Measurements from ENCODE around the gene TPP1. TPM values are rescaled to one million over a fixed set of nuclear protein-coding genes. Genes with fewer than 3 reads are reported as not detected.

The TPP1 gene
- polyA plus RNA-seq, 3 donors: 218 to 359 (median 271) TPM

DNA sequence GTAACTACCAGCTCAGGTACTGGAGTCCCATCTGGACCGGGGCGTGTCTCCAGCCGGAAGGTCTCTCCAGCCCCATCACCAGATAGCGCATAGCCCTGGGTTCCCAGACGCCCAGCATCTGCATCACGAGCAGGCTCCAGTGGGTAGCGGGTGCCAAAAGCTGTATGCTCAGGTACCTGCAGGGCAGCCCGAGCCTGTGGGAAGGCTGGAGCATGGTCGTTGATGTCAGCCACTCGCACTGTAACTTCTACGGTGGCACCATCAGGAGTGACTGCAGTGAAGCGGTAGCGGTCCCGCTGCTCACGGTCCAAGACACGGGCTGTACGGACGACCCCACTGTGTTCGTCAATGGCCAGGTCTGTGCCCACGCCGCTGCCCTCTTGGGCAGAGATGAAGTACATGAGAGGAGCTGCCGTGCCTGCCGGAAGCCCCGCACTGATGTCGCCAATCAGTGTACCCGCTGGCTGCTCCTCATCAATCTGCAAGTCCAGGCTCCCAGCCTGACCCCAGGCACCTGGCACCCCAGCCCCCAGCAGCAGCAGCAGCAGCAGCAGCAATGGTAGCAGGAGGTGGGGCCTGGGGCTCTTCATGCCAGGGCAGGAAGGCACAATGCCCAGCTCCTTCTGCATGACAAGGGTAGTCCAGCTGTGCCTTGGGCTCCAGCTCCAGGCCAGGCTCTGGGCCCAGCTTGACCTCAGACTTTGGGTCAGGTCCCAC lies 21.9 kb upstream of the TPP1 start:
- Histone ChIP-seq H3K4me1 (ENCODE audit: control insufficient read depth in 1 of 2, insufficient read depth in 2 of 2, low read length in 2 of 2) (peaks cover 18 to 24% of the 10 kb centered on the region in 2 donors), H2AFZ (ENCODE audit: insufficient read depth, low read depth, low read length, poor library complexity, severe bottlenecking) (no peak overlapping the region), H4K20me1 (ENCODE audit: insufficient read depth, low read length) (no peaks in the 10 kb centered on the region), H3K27me3 (ENCODE audit: control insufficient read depth in 2 of 2, insufficient read depth in 2 of 2, low read length in 2 of 2) (no peaks in the 10 kb centered on the region), H3K36me3 (replicated peaks in 1 of 2; ENCODE audit: control insufficient read depth in 1 of 2, insufficient read depth in 2 of 2, low read length in 2 of 2) (no peaks in the 10 kb centered on the region), H3K9me3 (replicated peaks in 1 of 2; ENCODE audit: control insufficient read depth in 1 of 2, insufficient read depth in 1 of 2, low read length in 2 of 2) (no peaks in the 10 kb centered on the region), H3K4me2 (replicated peaks; ENCODE audit: extremely low read depth, low read length, poor library complexity, severe bottlenecking) (no peak overlapping the region), H3K27ac (ENCODE audit: low read depth in 1 of 2, low read length in 2 of 2) (no peak overlapping the region), H3K9ac (ENCODE audit: insufficient read depth, low read length, poor library complexity, severe bottlenecking) (no peak overlapping the region), H3K4me3 (replicated peaks in 1 of 3; ENCODE audit: low read depth in 2 of 3, low read length in 3 of 3) (no peak overlapping the region), H3K79me2 (ENCODE audit: insufficient read depth, low read length) (no peaks in the 10 kb centered on the region)
- no peak overlapping the region for H3K4me3 Mint-ChIP-seq
- intact Hi-C loops (cut with micrococcal nuclease): no loop called here
- no peak overlapping the region for H3K27ac Mint-ChIP-seq
- H3K36me3 Mint-ChIP-seq: no peaks in the 10 kb centered on the region
- no peak for DNase-seq
- H3K27me3 Mint-ChIP-seq (ENCODE audit: low read depth in 3 of 3): peaks cover 0 to 2% (median 0%) of the 10 kb centered on the region in 3 donors
- TF ChIP-seq, protein P1, sequence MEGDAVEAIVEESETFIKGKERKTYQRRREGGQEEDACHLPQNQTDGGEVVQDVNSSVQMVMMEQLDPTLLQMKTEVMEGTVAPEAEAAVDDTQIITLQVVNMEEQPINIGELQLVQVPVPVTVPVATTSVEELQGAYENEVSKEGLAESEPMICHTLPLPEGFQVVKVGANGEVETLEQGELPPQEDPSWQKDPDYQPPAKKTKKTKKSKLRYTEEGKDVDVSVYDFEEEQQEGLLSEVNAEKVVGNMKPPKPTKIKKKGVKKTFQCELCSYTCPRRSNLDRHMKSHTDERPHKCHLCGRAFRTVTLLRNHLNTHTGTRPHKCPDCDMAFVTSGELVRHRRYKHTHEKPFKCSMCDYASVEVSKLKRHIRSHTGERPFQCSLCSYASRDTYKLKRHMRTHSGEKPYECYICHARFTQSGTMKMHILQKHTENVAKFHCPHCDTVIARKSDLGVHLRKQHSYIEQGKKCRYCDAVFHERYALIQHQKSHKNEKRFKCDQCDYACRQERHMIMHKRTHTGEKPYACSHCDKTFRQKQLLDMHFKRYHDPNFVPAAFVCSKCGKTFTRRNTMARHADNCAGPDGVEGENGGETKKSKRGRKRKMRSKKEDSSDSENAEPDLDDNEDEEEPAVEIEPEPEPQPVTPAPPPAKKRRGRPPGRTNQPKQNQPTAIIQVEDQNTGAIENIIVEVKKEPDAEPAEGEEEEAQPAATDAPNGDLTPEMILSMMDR (IDR thresholded peaks at IDR 0.05): no peak
- WGBS (ENCODE audit: insufficient coverage): 98% methylated on average over 26 of the region's 26 CpGs
- no peaks in the 10 kb centered on the region for H3K9me3 Mint-ChIP-seq
- no peaks in the 10 kb centered on the region for H3K4me1 Mint-ChIP-seq

DNA sequence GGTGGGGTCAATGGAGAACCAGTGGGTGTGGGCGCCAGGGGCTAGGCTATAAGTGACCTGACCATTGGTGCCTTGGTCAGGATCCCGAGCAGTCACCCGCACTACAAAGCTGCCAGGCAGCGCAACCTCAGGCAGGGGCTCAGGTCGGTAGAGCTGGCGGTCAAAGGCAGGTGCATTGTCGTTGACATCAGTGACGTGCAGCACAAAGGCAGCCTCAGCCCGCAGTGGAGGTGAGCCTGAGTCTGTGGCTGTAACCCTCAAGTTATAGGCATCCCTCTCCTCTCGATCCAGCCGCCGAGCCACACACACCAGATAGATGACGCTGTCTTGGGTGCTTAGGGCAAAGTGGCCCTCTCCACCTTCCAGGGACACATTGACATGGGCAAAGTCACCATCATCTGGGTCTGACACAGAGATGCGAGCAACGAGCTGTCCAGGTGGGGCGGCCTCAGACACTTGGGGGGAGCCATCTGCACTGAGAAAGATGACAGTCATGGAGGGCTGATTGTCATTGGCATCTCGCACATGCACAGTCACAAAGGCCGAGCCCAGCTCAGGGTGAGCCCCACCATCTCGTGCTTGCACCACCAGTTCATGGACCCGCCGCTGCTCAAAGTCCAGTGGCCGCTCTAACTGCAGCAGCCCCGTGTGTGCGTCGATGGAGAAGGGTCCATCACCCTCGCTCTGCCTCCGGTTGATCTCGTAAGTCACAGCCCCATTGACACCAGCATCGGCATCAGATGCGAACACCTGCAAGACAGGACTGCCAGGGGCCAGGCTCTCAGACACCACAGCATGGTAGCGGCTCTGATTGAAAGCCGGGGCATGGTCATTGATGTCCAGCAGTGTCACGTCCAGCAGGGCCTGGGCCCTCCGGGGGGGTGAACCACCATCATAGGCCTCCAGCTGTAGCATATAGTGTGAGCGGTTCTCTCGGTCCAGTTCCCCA lies 21.1 kb upstream of the TPP1 start:
- Mint-ChIP-seq H3K36me3 (no peaks in the 10 kb centered on the region), H3K4me1 (no peaks in the 10 kb centered on the region), H3K27me3 (ENCODE audit: low read depth in 3 of 3) (no peaks in the 10 kb centered on the region), H3K4me3 (no peak overlapping the region), H3K27ac (no peak overlapping the region), H3K9me3 (no peaks in the 10 kb centered on the region)
- Histone ChIP-seq H4K20me1 (ENCODE audit: insufficient read depth, low read length) (no peaks in the 10 kb centered on the region), H3K4me2 (replicated peaks; ENCODE audit: extremely low read depth, low read length, poor library complexity, severe bottlenecking) (no peak overlapping the region), H3K4me1 (ENCODE audit: control insufficient read depth in 1 of 2, insufficient read depth in 2 of 2, low read length in 2 of 2) (peaks cover 23 to 27% of the 10 kb centered on the region in 2 donors), H3K27me3 (ENCODE audit: control insufficient read depth in 2 of 2, insufficient read depth in 2 of 2, low read length in 2 of 2) (no peaks in the 10 kb centered on the region), H3K4me3 (replicated peaks in 1 of 3; ENCODE audit: low read depth in 2 of 3, low read length in 3 of 3) (no peak overlapping the region), H3K79me2 (ENCODE audit: insufficient read depth, low read length) (no peaks in the 10 kb centered on the region), H3K36me3 (replicated peaks in 1 of 2; ENCODE audit: control insufficient read depth in 1 of 2, insufficient read depth in 2 of 2, low read length in 2 of 2) (no peaks in the 10 kb centered on the region), H3K27ac (ENCODE audit: low read depth in 1 of 2, low read length in 2 of 2) (no peak overlapping the region), H3K9me3 (replicated peaks in 1 of 2; ENCODE audit: control insufficient read depth in 1 of 2, insufficient read depth in 1 of 2, low read length in 2 of 2) (no peaks in the 10 kb centered on the region), H2AFZ (ENCODE audit: insufficient read depth, low read depth, low read length, poor library complexity, severe bottlenecking) (no peak overlapping the region), H3K9ac (ENCODE audit: insufficient read depth, low read length, poor library complexity, severe bottlenecking) (no peak overlapping the region)
- intact Hi-C loops (cut with micrococcal nuclease): no loop called here
- DNase-seq: no peak
- TF ChIP-seq, protein P1 (IDR thresholded peaks at IDR 0.05): no peak
- 99% methylated on average over 30 of the region's 36 CpGs for WGBS (ENCODE audit: insufficient coverage)
